Smooth muscle cell (in vitro differentiated cells): ENCODE data around the gene RNU11. TPM values are rescaled to one million over a fixed set of nuclear protein-coding genes. Genes with fewer than 3 reads are reported as not detected.
"Not testable (repeated sequence)": the region's sequence is repeated elsewhere in the genome, so short reads cannot be mapped to it uniquely, and the experiment has no call there.

ENCODE experiments used
- DNase-seq: peaks from one replicate; lab custom pipeline; 2025; ENCODE audit not compliant: unreplicated experiment; lab: John Stamatoyannopoulos, UW
- H2AFZ ChIP-seq: fragments of 200-600 bp; sonication (generic); 2 replicates; pipeline ENCODE4 v1.6.0; 2016; ENCODE audit warnings: antibody characterized with exemption, low read depth, mild to moderate bottlenecking
- H3F3A ChIP-seq: fragments of 200-600 bp; sonication (generic); 2 replicates; pipeline ENCODE4 v1.6.0; 2017; ENCODE audit warnings: antibody characterized with exemption, low read depth
- H3K27ac ChIP-seq: fragments of 200-600 bp; sonication (generic); 2 replicates; pipeline ENCODE4 v1.5.1; 2016; ENCODE audit warnings: low read depth, mild to moderate bottlenecking
- H3K27me3 ChIP-seq: fragments of 200-600 bp; sonication (generic); 2 replicates; pipeline ENCODE4 v1.6.1; 2016; ENCODE audit warnings: low read depth, mild to moderate bottlenecking
- H3K36me3 ChIP-seq: fragments of 200-600 bp; sonication (generic); 2 replicates; pipeline ENCODE4 v1.5.1; 2016; ENCODE audit warnings: low read depth
- H3K4me1 ChIP-seq: fragments of 200-600 bp; sonication (generic); 2 replicates; pipeline ENCODE4 v1.5.1; 2016; ENCODE audit warnings: low read depth
- H3K4me2 ChIP-seq: fragments of 200-600 bp; sonication (generic); 2 replicates; pipeline ENCODE4 v1.6.0; 2016; ENCODE audit warnings: mild to moderate bottlenecking
- H3K4me3 ChIP-seq: fragments of 200-600 bp; sonication (generic); 2 replicates; pipeline ENCODE4 v1.5.1; 2016; ENCODE audit warnings: mild to moderate bottlenecking
- H3K79me2 ChIP-seq: fragments of 200-600 bp; sonication (generic); 2 replicates; pipeline ENCODE4 v1.6.0; 2016; ENCODE audit warnings: low read depth, mild to moderate bottlenecking
- H3K9ac ChIP-seq: fragments of 200-600 bp; sonication (generic); 2 replicates; pipeline ENCODE4 v1.6.0; 2016; ENCODE audit warnings: low read depth
- H3K9me3 ChIP-seq: fragments of 200-600 bp; sonication (generic); replicated peaks from 2 replicates; pipeline ENCODE4 v1.5.1; 2016; ENCODE audit warnings: low read depth
- H4K20me1 ChIP-seq: fragments of 200-600 bp; sonication (generic); 2 replicates; pipeline ENCODE4 v1.6.0; 2016; ENCODE audit warnings: low read depth
- WGBS: methylation state at CpG from one replicate; pipeline ENCODE4 v1.1.7; 2016; ENCODE audit warnings: low lambda C conversion rate; 5-methylcytosine and 5-hydroxymethylcytosine counted together
- polyA plus RNA-seq: library from polyadenylated mRNA; unstranded; fragments of >200 nt; fragmentation: Nextera tagmentation; extraction: Ambion mirVana; gene quantifications from 2 replicates; pipeline ENCODE4 v1.2.1, GENCODE V29; 2016
- total RNA-seq: library from RNA; depleted of rRNA; stranded (reverse); fragments of >200 nt; gene quantifications from 2 replicates; pipeline ENCODE4 v1.2.3, GENCODE V29; 2014
- TF ChIP-seq, protein P1 (sequence below): fragments of 200-600 bp; sonication (generic); IDR thresholded peaks from 2 replicates; pipeline ENCODE4 v1.5.1; 2017; ENCODE audit warnings: borderline replicate concordance, mild to moderate bottlenecking, antibody characterized with exemption; ENCODE audit not compliant: insufficient read depth, poor library complexity, severe bottlenecking

RNU11 gene
- total and polyA plus RNA-seq, 2 experiments from 2014 or later: not detected

DNA sequence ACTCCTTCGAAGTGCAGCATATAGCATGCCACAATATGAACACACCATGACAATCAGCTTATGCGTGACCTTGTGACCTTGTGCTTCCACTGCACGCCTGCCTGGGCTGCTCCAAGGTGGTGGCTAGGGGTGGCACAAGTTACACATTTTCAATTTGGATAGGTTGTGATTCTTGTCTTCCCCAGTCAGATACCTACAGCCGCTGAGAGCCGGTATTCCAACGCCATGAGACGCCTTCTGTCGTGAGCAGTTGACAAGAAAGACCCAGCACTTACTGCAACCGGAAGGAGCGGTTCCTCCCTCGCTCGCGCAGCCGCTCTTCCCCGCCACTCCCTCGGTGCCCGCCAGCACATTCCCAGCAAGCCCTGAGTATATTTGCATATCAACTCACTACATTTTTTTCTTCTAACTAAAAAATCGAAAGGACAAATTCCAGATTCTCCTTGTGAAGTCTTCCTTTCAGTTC, 359 bp upstream of the RNU11 start:
- peak; percentile 49 for DNase-seq
- peaks cover 6% of the 10 kb centered on the region for H3K4me1 ChIP-seq
- peak overlapping the region; percentile 98 for H3K9ac ChIP-seq
- peak overlapping the region; percentile 99 for H3K27ac ChIP-seq
- H3K36me3 ChIP-seq: no peaks in the 10 kb centered on the region
- H3K27me3 ChIP-seq: no peaks in the 10 kb centered on the region
- H2AFZ ChIP-seq: peak overlapping the region; percentile 73
- TF ChIP-seq, protein P1, sequence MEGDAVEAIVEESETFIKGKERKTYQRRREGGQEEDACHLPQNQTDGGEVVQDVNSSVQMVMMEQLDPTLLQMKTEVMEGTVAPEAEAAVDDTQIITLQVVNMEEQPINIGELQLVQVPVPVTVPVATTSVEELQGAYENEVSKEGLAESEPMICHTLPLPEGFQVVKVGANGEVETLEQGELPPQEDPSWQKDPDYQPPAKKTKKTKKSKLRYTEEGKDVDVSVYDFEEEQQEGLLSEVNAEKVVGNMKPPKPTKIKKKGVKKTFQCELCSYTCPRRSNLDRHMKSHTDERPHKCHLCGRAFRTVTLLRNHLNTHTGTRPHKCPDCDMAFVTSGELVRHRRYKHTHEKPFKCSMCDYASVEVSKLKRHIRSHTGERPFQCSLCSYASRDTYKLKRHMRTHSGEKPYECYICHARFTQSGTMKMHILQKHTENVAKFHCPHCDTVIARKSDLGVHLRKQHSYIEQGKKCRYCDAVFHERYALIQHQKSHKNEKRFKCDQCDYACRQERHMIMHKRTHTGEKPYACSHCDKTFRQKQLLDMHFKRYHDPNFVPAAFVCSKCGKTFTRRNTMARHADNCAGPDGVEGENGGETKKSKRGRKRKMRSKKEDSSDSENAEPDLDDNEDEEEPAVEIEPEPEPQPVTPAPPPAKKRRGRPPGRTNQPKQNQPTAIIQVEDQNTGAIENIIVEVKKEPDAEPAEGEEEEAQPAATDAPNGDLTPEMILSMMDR: no peak
- H3K4me2 ChIP-seq: peak overlapping the region; percentile 80
- no peaks in the 10 kb centered on the region for H3K9me3 ChIP-seq
- H3K4me3 ChIP-seq: peak overlapping the region; percentile 41
- H4K20me1 ChIP-seq: no peaks in the 10 kb centered on the region
- H3K79me2 ChIP-seq: no peaks in the 10 kb centered on the region
- H3F3A ChIP-seq: no peaks in the 10 kb centered on the region
- WGBS: 8% methylated on average over 18 of the region's 18 CpGs

DNA sequence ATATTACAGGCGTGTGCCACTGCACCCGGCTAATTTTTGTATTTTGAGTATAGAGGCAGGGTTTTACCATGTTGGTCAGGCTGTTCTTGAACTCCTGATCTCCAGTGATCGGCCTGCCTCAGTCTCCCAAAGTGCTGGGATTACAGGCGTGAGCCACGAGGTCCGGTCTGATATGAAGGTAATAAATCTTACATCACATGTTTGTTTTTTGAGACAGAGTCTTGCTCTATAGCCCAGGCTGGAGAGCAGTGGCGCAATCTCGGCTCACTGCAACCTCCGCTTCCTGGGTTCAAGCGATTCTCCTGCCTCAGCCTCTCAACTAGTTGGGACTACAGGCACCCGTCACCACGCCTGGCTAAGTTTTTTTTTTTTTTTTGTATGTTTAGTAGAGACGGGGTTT, 4.7 kb downstream of the RNU11 start:
- not testable (repeated sequence) for H4K20me1 ChIP-seq, H2AFZ ChIP-seq
- 97% methylated on average over 13 of the region's 13 CpGs for WGBS

DNA sequence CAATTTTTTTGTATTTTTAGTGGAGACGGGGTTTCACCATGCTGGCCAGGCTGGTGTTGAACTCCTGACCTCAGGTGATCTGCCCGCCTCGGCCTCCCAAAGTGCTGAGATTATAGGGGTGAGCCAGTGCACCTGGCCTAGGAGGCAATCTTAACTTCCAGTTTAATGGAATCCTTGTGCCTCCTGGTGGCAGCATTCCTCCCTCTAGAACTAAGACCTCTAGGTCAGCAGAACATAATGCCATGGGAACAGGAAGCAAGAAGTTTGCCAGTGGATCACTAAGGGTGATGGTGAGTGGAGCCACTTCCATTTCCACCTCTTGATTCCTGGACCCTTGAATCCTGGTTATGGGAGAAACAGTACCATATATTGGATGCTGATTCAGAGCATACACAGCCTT, 5.5 kb downstream of the RNU11 start:
- H3K9ac ChIP-seq, H2AFZ ChIP-seq, H3K4me3 ChIP-seq, H3K4me1 ChIP-seq, H3F3A ChIP-seq, H4K20me1 ChIP-seq, H3K27ac ChIP-seq, H3K36me3 ChIP-seq, H3K27me3 ChIP-seq, H3K4me2 ChIP-seq, H3K9me3 ChIP-seq, DNase-seq, H3K79me2 ChIP-seq: not testable (repeated sequence)
- WGBS: 76% methylated on average over 3 of the region's 3 CpGs
- TF ChIP-seq, protein P1: peak; percentile 28

More for the DNA sequence above, 4.7 kb downstream of the RNU11 start:
- not testable (repeated sequence) for H3K27me3 ChIP-seq, DNase-seq, H3K4me1 ChIP-seq, H3K9me3 ChIP-seq, H3K79me2 ChIP-seq, H3K4me3 ChIP-seq, H3K4me2 ChIP-seq, H3K27ac ChIP-seq, H3K36me3 ChIP-seq, H3K9ac ChIP-seq, H3F3A ChIP-seq

DNA sequence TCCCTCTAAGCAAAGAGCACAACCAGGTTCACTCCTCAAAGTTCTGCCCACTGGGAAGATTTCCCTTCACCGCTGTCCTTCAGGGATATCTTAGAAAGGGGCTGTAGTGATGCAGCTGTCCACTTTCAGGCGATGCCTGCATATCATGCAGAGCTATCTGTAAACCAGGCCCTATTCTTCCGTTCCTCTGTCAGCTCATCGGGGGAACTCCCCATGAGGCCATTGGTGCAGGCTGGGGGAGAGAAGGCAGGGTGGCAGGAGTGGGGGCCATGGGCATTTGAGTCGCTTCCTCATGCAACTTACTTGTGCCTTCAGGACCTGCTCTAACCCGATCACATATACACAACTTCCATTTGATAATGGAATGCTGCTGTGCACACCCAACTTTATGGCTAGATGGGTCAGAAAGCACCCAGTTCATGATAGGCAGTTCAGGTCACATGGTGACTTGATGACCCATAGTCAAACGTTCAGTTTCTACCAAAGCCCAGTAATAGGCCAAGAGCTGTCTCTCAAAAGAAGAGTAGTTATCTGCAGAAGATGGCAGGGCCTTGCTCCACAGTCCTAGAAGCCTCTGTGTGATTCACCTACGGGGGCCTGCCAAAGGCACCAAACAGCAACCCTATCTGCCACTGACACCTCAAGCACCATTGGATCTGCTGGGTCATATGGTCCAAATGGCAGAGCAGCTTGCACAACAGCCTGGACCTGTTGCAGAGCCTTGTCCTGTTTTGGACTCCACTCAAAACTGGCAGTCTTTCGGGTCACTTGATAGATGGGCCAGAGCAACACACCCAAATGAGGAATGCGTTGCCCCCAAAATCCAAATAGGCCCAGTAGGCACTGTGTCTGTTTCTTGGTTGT, 7.3 kb downstream of the RNU11 start:
- H3K27ac ChIP-seq, H3K36me3 ChIP-seq, H3K4me2 ChIP-seq, H2AFZ ChIP-seq, H4K20me1 ChIP-seq, H3K4me3 ChIP-seq, H3K27me3 ChIP-seq, H3K9me3 ChIP-seq, H3K9ac ChIP-seq, DNase-seq, H3F3A ChIP-seq, H3K79me2 ChIP-seq, H3K4me1 ChIP-seq: not testable (repeated sequence)
- 92% methylated on average over 10 of the region's 10 CpGs for WGBS
